ENCODE data around the gene RTN4IP1. TPM values are rescaled to one million over a fixed set of nuclear protein-coding genes. Genes with fewer than 3 reads are reported as not detected.

The RTN4IP1 gene
- polyA plus RNA-seq, 6 donors from 2014 or later: 14.1 to 38.8 (median 18.1) TPM

DNA sequence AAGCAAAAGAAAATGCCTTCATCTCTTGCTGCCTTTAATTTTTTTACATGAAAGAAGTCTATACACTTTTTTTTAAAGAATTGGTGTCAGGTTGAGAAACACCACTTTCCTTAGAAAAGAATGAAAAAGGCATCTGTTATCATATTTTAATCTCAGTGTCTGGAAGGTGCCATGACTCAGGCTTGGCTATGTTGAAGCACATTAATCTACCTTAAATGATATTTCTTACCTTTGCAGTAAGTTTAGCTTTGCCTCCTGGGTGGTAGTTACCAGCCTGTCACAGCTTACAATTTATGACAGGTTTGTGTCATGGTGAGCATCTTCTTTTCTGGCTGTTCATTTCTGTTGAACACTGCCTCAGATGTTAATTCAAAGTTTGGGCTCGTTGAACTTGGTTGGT is 95.3 kb downstream of the RTN4IP1 start:
- Mint-ChIP-seq H3K4me3 (peak overlapping the region in 1 of 8 donors; percentile 17), H3K9me3 (no peaks in the 10 kb centered on the region), H3K36me3 (peaks cover 47 to 64% of the 10 kb centered on the region in 2 donors), H3K27ac (peak overlapping the region in 5 of 6 donors; percentile 65 to 94 (median 72)), H3K27me3 (no peaks in the 10 kb centered on the region), H3K4me1 (peaks cover 47 to 60% (median 59%) of the 10 kb centered on the region in 3 donors)
- DNase-seq: no peak
- no peak for ATAC-seq (ENCODE audit: low read depth in 2 of 2)

DNA sequence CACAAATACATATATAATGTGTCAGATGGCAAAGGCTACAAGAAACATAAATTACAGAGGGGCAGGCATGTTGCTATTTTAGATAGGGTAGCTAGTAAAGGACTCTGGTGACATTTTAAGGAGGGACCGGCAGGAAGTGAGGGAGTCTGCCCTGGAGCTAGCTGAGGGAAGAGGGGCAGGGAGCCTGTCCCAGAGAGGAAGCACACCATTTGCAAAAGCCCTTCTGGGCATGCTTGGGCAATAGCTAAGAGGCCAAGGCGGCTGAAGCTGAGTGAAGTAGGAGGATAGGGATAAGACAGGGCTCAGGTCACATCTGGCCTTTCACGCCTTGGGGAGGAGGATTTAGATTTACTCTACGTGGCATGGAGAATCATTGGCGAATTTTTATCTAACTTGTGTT is 96.2 kb downstream of the RTN4IP1 start:
- H3K9me3 Mint-ChIP-seq: no peaks in the 10 kb centered on the region
- no peak for DNase-seq
- ATAC-seq (ENCODE audit: low read depth in 2 of 2): no peak
- H3K36me3 Mint-ChIP-seq: peaks cover 47 to 65% of the 10 kb centered on the region in 2 donors
- peaks cover 44 to 50% (median 49%) of the 10 kb centered on the region in 3 donors for H3K4me1 Mint-ChIP-seq
- H3K4me3 Mint-ChIP-seq: no peak overlapping the region
- H3K27me3 Mint-ChIP-seq: no peaks in the 10 kb centered on the region
- peak overlapping the region in 5 of 6 donors; percentile 21 to 88 (median 54) for H3K27ac Mint-ChIP-seq

DNA sequence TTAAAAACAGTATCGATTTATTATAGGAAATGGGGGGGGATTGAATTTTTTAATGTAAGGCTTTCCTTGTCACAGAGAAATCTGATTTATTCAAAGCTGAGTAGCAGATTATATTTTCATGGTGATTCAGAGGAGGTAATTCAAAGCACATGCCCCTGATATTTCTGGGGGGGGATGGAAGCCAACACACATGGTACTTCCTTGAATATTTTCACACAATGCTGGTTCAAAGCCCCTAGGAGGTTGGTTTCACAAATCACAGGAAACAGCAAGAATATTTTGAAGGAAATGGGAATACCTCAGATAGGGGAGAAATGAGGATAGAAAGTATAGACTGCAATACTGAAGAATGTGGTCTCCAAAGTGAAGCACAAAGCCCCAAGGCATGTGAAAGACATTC is 98.8 kb downstream of the RTN4IP1 start:
- no peak for ATAC-seq (ENCODE audit: low read depth in 2 of 2)
- peak overlapping the region in 1 of 6 donors; percentile 28 for H3K27ac Mint-ChIP-seq

DNA sequence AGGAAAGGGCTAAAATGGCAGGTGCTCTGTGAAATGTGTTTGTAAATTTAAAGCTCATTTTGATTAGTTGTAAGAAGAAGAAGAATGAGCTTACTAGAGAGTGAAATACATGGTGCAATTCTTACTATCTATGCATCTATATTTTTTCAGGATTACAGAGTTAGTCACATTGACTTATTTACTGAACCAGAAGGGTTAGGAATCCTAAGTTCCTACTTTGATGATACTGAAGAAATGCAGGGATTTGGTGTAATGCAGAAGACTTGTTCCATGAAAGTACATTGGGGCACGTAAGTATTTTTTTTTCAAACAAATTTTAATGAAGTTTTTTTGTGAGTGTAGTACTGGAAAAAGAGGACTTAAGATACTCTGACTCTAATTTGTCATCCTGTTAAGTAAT is 99.3 kb downstream of the RTN4IP1 start:
- Mint-ChIP-seq H3K36me3 (peaks cover 38 to 56% of the 10 kb centered on the region in 2 donors), H3K4me1 (peaks cover 37 to 60% (median 47%) of the 10 kb centered on the region in 3 donors)

More for the DNA sequence above, 98.8 kb downstream of the RTN4IP1 start:
- peaks cover 33 to 56% (median 46%) of the 10 kb centered on the region in 3 donors for H3K4me1 Mint-ChIP-seq
- H3K27me3 Mint-ChIP-seq: no peaks in the 10 kb centered on the region
- DNase-seq: no peak
- no peaks in the 10 kb centered on the region for H3K9me3 Mint-ChIP-seq
- no peak overlapping the region for H3K4me3 Mint-ChIP-seq
- H3K36me3 Mint-ChIP-seq: peaks cover 38 to 61% of the 10 kb centered on the region in 2 donors

DNA sequence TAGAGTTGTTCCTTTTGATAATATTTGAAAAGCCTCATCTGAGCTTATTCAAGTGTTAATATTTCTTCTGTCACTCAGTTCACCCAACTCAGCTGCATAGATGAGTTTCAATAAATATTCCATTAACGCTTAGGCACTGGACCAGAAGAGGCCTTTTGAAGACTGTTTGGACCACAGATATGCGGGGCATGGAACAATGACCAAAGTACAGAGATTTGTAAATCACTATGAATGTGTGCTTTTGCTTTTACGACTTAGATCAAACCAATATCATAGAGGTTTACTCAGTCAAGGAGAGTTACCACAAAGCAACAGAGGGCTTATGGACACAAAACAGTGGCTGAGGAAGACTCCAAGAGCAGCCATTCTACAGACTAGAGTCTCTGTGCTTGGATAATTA is 99.9 kb downstream of the RTN4IP1 start:
- no peaks in the 10 kb centered on the region for H3K27me3 Mint-ChIP-seq
- DNase-seq (no peak), ATAC-seq (ENCODE audit: low read depth in 2 of 2) (no peak)
- H3K4me3 Mint-ChIP-seq: no peak overlapping the region
- peaks cover 38 to 50% of the 10 kb centered on the region in 2 donors for H3K36me3 Mint-ChIP-seq
- peaks cover 34 to 58% (median 47%) of the 10 kb centered on the region in 3 donors for H3K4me1 Mint-ChIP-seq
- H3K9me3 Mint-ChIP-seq: no peaks in the 10 kb centered on the region
- H3K27ac Mint-ChIP-seq: peak overlapping the region in 1 of 6 donors; percentile 28

More for the DNA sequence above, 99.3 kb downstream of the RTN4IP1 start:
- DNase-seq: no peak
- H3K27ac Mint-ChIP-seq: peak overlapping the region in 2 of 6 donors; percentile 28 to 38
- no peak for ATAC-seq (ENCODE audit: low read depth in 2 of 2)
- H3K4me3 Mint-ChIP-seq: no peak overlapping the region
- no peaks in the 10 kb centered on the region for H3K27me3 Mint-ChIP-seq
- H3K9me3 Mint-ChIP-seq: no peaks in the 10 kb centered on the region

DNA sequence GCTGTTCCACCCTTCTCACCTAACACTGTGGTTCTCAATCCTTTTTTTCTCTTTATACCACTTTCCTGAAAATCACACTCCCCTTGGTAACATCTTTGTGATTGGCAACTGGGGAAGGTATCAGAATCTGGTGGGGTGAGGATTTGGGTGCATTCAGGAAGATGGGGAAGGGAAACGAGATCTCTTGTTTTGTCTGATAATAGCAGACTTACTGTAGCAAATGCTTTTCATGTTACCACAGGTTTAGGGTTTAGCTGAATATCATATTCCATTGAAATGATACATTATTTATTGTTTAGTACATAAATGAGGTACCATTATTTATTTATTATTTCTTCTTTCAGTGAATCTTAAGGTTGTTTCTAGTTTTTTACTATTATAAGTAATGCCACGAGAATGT is 100.8 kb downstream of the RTN4IP1 start:
- no peak for ATAC-seq (ENCODE audit: low read depth in 2 of 2)
- H3K9me3 Mint-ChIP-seq: no peaks in the 10 kb centered on the region
- H3K27me3 Mint-ChIP-seq: no peaks in the 10 kb centered on the region
- H3K4me1 Mint-ChIP-seq: peaks cover 25 to 60% (median 46%) of the 10 kb centered on the region in 3 donors
- peaks cover 34 to 46% of the 10 kb centered on the region in 2 donors for H3K36me3 Mint-ChIP-seq
- DNase-seq: no peak
- H3K27ac Mint-ChIP-seq: peak overlapping the region in 3 of 6 donors; percentile 54 to 73 (median 66)
- peak overlapping the region in 2 of 8 donors; percentile 12 to 18 for H3K4me3 Mint-ChIP-seq

DNA sequence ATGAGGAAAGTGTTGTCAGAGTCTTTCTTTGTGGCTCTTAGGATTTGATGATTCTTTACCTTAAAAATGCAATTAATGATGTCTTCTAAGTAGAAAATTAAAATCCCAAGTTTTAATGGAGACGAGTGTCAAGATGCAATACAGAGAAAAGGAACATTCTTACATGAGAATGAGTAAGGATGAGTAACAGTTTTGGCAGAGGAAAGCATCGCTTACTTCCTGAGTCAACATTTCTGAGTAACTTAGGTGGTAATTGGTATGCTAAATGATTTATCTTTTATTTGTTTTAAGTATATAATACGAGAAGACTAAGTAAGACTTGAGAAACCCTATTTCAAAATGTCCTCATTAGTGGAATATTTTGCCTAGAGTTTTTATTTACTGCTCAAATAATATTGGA is 101.3 kb downstream of the RTN4IP1 start:
- H3K4me1 Mint-ChIP-seq: peaks cover 25 to 58% (median 44%) of the 10 kb centered on the region in 3 donors
- no peaks in the 10 kb centered on the region for H3K9me3 Mint-ChIP-seq
- H3K27me3 Mint-ChIP-seq: no peaks in the 10 kb centered on the region
- peak overlapping the region in 4 of 6 donors; percentile 66 to 74 (median 72) for H3K27ac Mint-ChIP-seq
- H3K4me3 Mint-ChIP-seq: no peak overlapping the region
- peaks cover 28 to 44% of the 10 kb centered on the region in 2 donors for H3K36me3 Mint-ChIP-seq
- ATAC-seq (ENCODE audit: low read depth in 2 of 2): no peak
- DNase-seq: no peak

DNA sequence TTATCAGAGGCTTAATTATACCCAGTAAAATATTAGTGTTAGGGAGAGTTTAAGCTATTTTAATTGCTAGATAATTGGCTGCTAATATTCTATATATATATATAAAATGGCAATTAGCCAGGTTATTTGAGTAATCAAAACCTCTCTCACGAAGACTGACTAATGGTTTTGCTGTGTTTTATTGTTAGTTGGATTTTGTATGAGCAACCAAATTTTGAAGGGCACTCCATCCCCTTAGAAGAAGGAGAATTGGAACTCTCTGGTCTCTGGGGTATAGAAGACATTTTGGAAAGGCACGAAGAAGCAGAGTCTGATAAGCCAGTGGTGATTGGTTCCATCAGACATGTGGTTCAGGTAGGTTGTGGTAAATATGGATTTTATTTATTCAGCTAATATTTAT is 102.2 kb downstream of the RTN4IP1 start:
- H3K9me3 Mint-ChIP-seq: no peaks in the 10 kb centered on the region
- peak overlapping the region in 4 of 6 donors; percentile 47 to 66 (median 50) for H3K27ac Mint-ChIP-seq
- no peak for DNase-seq
- peaks cover 23 to 58% (median 41%) of the 10 kb centered on the region in 3 donors for H3K4me1 Mint-ChIP-seq
- peak overlapping the region in 2 of 8 donors; percentile 13 to 49 for H3K4me3 Mint-ChIP-seq
- ATAC-seq (ENCODE audit: low read depth in 2 of 2): no peak
- H3K36me3 Mint-ChIP-seq: peaks cover 24 to 39% of the 10 kb centered on the region in 2 donors
- no peaks in the 10 kb centered on the region for H3K27me3 Mint-ChIP-seq

DNA sequence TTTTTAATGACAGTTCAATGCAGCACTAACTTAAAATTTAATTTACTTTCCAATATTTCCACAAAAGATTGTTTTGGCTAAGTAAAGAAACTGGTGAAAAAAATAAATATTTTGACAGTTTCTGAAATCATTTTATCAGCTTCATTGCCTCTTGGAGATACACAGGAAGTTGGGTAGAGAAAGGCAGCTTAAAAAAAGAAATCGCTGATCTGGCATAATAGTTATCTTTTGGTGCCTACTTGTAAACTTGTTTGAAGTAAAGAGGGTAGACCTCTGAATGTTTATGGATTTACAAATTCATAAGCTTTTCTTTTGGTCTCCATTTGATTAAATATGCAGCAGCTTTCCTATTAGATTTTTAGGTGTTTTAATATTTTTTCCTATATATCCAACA is 103.4 kb downstream of the RTN4IP1 start:
- Mint-ChIP-seq H3K9me3 (no peaks in the 10 kb centered on the region), H3K4me3 (peak overlapping the region; percentile 37 to 92 (median 85)), H3K4me1 (peaks cover 29 to 68% (median 49%) of the 10 kb centered on the region in 3 donors), H3K27me3 (no peaks in the 10 kb centered on the region), H3K27ac (peak overlapping the region in 4 of 6 donors; percentile 19 to 94 (median 78)), H3K36me3 (peaks cover 24 to 38% of the 10 kb centered on the region in 2 donors)
- DNase-seq: no peak
- ATAC-seq (ENCODE audit: low read depth in 2 of 2): no peak

DNA sequence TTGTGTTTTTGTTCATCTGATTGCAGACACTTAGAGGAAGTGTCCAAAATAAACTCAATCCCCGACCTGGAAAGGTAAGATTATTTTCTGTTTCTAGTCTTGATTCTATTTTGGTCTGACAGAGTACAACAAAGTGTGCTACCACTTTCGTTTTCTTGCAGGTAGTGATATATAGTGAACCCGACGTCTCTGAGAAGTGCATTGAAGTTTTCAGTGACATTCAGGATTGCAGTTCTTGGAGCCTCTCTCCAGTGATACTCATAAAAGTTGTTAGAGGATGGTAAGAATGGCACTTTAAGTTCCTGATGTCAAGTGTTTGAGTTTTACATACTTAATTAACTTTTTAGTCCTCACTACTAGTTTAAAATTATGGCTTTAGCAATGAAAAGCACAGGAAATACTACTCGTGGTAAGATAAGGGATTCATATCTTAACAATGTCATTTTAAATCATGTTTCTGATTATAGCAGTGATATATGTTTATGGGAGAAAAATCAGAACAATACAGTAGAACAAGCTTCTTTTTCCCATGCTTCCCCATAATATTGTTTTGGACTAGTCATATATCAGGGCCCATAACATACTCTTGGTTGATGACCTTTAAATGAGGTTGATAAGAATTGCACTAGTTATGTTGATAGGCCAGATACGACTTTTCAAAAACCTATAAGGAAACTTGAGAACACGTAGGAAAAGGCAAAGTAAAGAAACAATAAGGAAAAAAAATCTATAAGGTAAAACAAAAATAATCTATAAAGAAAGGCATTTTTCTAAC is 104.0 kb downstream of the RTN4IP1 start:
- peak overlapping the region; percentile 75 to 92 (median 85) for H3K4me3 Mint-ChIP-seq
- H3K4me1 Mint-ChIP-seq: peaks cover 33 to 74% (median 55%) of the 10 kb centered on the region in 3 donors
- H3K36me3 Mint-ChIP-seq: peaks cover 20 to 37% of the 10 kb centered on the region in 2 donors
- DNase-seq (peak; percentile 70), ATAC-seq (ENCODE audit: low read depth in 2 of 2) (peak; percentile 56 to 67)
- H3K27ac Mint-ChIP-seq: peak overlapping the region; percentile 19 to 94 (median 89)
- H3K27me3 Mint-ChIP-seq: no peaks in the 10 kb centered on the region
- H3K9me3 Mint-ChIP-seq: no peaks in the 10 kb centered on the region

DNA sequence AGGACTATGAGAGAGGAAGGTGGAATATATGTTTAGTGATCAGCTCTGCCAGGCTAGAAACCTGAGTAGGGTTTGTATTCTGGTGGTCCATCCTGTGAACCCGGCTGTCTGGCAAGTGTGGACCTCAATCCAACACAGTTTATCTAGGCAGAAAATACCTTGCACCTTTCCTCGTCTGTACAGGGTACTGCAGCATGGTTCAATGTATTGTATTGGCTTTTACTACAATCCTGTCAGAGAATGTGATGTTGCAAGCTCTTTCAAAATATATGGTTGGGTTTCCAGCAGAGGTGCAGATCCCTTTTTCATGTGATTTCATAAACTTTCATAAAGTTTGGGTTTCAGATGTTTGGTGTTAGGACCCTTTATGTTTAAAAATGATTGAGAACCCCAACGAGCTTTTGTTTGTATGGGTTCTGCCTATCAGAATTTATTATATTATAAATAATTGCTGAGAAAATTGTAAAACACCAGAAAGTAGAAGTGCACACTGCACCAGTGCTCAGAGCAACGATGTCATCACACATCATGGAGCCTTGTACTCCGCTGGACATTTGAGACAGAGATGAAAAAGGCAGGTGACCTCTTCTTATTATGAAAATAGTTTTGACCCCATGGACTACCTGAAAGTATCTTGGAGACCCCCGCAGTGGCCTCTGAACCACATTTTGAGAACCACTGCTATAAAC is 106.6 kb downstream of the RTN4IP1 start:
- ATAC-seq (ENCODE audit: low read depth in 2 of 2): no peak
- peaks cover 8 to 20% of the 10 kb centered on the region in 2 donors for H3K36me3 Mint-ChIP-seq
- H3K27ac Mint-ChIP-seq: peak overlapping the region; percentile 51 to 99 (median 90)
- H3K4me1 Mint-ChIP-seq: peaks cover 41 to 83% (median 70%) of the 10 kb centered on the region in 3 donors
- no peaks in the 10 kb centered on the region for H3K9me3 Mint-ChIP-seq
- peak overlapping the region; percentile 82 to 95 (median 88) for H3K4me3 Mint-ChIP-seq
- H3K27me3 Mint-ChIP-seq: no peaks in the 10 kb centered on the region
- no peak for DNase-seq
